HG03575 (cell line): ENCODE results near the gene CC2D1A.
"Not testable (repeated sequence)": the region's sequence is repeated elsewhere in the genome, so short reads cannot be mapped to it uniquely, and the experiment has no call there.

ENCODE experiments used
- ATAC-seq: cut with Tn5 transposase; IDR thresholded peaks from one replicate; pipeline ENCODE4 v1.9.1; 2021; ENCODE audit not compliant: unreplicated experiment, insufficient number of reproducible peaks, low FRiP score; ENCODE audit errors: extremely low read depth

The CC2D1A gene

DNA sequence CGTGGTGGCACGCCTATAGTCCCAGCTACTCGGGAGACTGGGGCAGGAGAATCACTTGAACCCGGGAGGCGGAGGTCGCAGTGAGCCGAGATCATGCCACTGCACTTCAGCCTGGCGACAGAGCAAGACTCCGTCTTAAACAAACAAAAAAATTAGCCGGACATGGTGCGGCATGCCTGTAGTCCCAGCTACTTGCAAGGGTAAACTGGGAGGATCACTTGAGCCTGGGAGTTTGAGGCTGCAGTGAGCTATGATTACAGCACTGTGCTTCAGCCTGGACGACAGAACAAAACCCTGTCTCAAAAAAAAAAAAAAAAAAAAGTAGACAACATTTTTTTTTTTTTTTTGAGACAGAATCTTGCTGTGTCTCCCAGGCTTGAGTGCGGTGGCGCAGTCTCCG lies 65.9 kb downstream of the CC2D1A start:
- ATAC-seq = not testable (repeated sequence)

DNA sequence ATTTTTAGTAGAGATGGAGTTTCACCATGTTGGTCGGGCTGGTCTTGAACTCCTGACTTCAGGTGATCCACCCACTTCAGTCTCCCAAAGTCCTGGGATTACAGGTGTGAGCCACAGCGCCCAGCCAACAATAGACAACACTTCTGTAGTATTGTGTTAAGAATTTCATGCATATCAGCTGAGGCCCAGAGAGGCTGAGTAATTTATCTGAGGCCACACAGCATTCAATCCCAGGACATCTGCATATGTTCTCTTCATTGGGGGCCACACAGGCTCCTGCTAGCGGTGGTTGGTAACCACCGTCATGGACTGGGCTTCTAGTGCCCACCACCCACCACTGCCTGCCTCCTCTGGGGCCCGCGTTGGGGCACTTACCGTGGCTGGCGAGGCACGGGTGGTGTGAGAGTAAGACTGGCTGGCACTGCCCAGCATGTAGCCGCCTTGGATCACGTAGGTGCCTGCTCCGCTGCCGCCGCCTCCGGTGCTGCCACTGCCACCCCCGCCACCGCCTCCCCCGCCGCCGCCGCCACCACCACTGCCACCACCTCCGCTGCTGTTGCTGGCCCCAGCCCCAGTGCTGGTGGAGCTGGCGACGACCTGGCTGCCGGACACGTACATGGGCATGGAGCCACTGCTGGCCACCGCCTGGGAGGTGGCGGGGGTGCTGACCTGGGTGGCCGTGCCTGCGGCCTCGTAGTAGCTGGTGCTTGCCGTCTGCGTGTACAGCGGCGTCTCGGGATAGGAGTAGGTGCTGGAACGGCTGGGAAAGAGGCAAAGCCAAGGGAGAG lies 66.6 kb downstream of the CC2D1A start:
- no peak for ATAC-seq

GRCh38 chr19:13973479-13973878 lies 67.5 kb downstream of the CC2D1A start:
- ATAC-seq = not testable (repeated sequence)

DNA sequence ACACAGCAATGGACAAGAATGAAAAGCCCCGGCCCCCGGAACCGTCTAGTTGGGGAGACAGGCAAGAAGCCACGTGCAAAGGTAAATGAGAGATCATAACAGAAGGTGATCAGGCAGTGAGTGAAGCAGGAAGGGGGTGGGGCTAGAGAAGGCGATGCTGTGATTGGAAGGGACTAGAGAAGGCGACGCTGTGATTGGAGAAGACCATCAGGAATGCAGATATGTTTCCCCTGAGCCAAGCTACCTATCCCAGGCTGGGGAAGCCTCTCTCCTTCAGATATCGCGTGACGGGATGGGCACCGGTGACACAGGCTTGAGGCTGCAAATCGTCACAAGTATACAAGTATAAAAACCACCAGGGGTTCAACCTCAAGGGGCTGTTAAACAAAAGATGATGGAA lies 68.1 kb downstream of the CC2D1A start:
- no peak for ATAC-seq

DNA sequence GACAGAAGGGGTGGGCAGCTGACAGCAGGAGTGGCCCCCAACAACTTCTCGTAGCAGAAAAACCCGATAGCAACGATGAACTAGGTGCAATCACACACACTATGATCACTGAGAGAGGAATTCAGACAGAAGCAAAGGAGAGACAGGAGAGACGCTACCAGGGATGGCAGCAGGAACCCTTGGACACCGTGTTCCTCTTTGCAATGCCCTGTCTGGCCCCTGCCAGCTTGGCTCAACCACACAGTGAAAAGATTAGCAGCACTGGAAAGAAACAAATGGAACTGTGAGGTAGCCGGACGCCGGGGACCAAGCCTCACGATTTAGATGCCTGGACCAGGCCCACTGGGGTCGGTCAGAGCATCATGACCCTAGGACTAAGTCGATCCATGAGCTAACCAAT lies 69.9 kb downstream of the CC2D1A start:
- ATAC-seq = no peak

GRCh38 chr19:13976446-13976845 lies 70.4 kb downstream of the CC2D1A start:
- no peak for ATAC-seq

DNA sequence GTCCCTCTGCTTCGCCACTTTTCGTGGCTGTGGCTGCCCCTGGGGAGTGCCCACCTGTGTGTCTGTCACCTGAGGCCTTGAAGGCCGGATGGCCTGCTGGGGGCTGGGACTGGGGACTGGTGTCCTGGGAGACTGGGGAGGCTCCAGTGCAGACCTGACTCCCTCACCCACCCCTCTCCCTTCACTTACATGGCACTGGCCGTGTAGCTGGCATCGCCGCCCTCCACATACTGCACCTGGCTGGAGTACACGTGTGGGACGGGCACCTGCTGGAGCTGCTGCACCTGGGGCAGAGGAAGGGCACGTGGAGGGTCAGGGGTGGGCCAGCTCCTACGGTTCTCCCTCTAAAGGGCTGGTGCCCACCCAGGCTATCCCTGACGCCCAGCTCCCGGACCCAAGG lies 71.8 kb downstream of the CC2D1A start:
- ATAC-seq = no peak

DNA sequence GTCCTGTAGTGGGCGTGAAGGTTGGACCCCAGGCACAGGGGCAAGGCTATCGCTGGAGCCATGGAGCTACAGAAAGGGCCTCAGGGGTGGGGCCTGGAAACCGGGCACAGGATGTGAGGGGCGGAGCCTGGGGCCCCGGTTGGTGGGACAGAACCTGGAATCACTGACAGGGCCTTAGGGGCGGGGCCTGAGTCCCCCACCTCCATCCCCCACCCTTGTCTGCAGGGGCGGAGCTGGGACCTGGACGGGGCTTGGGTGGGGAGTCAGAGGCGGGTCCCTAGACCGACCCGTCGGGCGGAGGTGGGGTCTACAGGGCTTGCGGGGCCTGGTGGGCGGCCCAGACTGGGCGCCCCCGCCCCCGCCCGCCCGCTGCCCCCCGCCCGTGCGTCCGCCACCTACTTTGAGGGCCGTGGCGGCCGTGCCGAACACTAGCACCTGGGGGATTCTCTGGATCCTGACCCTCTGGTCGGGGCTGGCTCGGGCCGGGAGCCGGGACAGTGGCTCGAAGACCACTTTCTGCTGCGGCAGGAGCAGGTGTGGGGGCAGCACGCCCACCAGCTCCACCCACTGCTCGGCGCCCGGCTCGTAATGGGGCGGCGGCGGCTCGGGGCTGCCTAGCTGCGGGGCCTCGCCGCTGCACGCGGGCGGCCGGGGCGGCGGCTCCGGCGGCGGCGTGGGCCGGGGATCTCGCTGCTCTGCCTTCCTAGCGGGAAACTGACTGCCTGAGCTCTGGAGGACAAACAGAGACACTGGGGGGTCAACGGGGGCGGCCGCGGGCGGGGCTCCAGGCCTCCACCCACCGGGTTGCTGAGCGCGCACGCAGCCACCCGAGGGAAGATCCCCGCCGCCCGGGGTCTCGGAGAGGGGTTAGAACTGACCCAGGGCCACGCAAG lies 72.6 kb downstream of the CC2D1A start:
- ATAC-seq = no peak

DNA sequence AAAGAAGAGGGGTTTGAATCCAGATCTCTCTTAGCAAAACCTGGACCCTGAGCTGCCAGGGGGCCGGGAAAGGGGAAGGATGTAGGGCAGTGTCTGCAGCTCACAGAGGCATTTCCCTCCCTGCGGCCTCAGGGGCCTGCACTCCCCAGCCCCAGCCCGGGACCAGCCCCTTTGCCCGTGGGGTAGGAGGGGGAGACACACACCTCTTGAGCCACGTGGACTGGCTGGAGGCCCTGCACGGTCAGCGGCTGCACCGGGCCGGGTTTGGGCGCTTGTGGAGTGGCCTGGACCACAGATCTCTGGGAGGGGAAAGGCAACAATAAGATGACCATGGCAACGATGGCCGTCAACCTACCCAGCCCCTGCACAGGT lies 73.2 kb downstream of the CC2D1A start:
- no peak for ATAC-seq

DNA sequence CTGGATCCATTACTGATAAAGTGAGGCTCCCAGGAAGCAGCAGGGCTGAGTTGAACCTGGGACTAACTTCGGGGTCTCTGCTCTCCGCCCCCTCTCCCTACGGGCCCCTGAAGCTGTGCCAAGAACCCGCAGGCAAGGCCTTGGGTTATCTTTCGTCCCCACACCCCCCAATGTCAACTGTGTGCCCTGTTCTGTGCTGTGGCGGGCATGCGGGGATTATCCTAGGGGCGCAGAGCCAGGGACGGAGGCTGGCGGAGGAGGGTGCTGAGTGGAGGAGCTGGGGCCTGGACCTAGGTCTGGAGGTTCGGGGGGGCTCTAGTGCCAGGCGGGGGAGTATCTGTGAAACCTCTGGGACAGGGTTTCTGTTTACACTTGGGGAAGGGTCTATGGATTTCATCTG lies 73.7 kb downstream of the CC2D1A start:
- ATAC-seq = no peak

GRCh38 chr19:13980340-13980739 lies 74.3 kb downstream of the CC2D1A start:
- ATAC-seq = no peak
